HG03039 (cell line): ENCODE results near the gene CD58.
"Not testable (repeated sequence)": the region's sequence is repeated elsewhere in the genome, so short reads cannot be mapped to it uniquely, and the experiment has no call there.

Experiments used
- ATAC-seq: cut with Tn5 transposase; IDR thresholded peaks from one replicate; pipeline ENCODE4 v1.9.1; 2021; ENCODE audit warnings: mild to moderate bottlenecking, moderate library complexity; ENCODE audit not compliant: unreplicated experiment

The CD58 gene, protein sequence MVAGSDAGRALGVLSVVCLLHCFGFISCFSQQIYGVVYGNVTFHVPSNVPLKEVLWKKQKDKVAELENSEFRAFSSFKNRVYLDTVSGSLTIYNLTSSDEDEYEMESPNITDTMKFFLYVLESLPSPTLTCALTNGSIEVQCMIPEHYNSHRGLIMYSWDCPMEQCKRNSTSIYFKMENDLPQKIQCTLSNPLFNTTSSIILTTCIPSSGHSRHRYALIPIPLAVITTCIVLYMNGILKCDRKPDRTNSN

DNA sequence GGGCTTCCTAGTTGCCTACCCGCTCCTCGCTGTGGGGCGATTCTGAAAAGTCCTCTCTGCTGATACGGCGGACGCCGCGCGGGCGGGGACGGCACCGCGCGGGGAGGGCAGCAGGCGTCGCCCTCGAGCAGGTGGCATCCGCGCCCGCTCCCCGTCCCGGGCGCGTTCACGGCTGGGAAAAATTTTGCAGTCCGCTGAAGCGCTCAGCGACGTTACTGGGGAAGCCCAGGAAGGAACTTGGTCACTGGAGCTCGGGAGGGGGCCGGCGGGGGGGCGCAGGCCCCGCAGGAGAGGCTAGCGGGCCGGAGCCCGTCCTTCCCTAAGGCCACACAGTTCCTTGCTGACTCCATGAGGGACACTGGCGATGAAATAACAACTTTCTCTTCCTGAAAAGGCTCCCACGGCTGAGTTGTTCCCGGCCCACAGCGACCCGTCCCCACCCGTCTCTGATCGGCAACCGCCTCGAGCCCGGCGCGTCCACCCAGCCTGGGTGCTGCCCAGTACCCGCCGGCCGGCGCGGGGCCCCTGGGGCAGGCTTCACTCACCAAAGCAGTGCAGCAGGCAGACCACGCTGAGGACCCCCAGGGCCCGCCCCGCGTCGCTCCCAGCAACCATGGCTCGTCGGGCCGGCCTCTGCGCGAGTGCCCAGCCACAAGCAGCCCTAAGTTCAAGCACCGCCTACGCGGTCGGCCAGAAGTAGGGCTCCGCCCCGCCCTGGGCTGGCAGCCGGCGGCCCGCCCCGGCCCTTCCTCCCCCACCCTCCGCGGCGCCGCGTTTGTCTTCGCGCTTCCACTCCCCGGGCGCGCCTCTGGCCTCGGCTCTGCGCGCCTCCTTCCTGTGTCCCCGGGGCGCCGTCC is at the start of gene CD58:
Gene CD58, minus strand, starts transcription at position 669 of the 857 bp plus-strand sequence. Its CDS starts 54 bp downstream, at position 615.
- ATAC-seq: peak; percentile 63

GRCh38 chr1:116620392-116620791 is 49.6 kb upstream of the CD58 start:
- ATAC-seq: not testable (repeated sequence)

DNA sequence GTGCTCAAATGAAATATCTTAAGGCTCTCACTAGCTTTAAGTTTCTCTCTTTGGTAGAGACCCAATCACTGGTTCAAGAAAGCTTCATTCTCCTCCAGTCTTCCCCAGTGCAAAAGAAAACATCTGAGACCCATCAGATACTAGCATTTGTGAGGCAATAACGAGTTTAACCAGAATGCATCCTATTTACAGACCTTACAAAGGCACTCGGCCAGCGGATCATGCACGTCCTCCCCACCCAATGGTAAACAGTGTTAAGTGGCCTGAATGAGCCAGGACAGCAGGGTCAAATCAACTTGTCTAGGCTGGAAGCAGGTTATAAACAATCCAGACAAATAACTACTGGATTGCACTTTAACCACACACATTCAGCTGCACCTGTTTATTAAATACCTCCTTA is 48.3 kb upstream of the CD58 start:
- ATAC-seq: not testable (repeated sequence)

GRCh38 chr1:116617808-116618207 is 47.0 kb upstream of the CD58 start:
- ATAC-seq: not testable (repeated sequence)

DNA sequence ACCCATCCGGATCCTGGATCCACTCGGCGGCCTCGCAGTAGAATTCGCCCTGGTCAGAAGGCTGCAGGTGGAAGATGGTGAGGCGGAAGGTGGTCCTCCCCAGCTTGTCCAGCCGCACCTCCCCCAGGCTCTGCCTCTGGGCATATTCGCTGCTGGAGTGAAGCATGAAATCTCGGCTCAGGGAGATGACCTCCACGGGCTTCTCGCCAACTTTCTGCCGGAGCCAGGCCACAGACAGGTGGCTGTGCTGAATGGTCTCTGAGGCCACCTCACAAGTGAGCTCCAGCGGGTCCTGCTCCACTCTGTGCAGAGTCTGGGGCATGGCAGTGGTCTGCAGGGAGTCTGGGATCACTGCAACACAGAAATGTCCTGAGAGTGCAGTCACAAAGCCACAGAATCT is 43.0 kb upstream of the CD58 start:
- not testable (repeated sequence) for ATAC-seq

- ATAC-seq: not testable (repeated sequence)
Measured at GRCh38 chr1:116609801-116610371, 39.1 kb upstream of the CD58 start.

DNA sequence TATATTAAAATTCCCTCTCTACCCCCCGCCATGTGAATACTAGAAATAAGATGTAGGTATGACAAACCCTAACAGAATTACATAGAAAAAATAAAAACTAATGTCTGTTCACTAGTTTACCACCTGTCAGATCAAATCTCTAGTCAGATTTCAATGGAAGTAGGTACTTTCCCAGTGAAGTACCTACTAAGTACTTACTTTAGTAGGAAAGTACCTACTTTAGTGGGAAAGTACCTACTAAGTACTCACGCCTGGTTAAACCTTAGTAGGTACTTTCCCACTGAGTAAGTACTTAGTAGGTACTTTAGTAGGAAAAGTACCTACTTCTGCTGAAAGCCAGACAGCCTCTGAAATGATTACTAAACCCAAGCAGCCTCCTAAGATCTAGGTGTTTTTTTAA is 38.0 kb upstream of the CD58 start:
- ATAC-seq: not testable (repeated sequence)

DNA sequence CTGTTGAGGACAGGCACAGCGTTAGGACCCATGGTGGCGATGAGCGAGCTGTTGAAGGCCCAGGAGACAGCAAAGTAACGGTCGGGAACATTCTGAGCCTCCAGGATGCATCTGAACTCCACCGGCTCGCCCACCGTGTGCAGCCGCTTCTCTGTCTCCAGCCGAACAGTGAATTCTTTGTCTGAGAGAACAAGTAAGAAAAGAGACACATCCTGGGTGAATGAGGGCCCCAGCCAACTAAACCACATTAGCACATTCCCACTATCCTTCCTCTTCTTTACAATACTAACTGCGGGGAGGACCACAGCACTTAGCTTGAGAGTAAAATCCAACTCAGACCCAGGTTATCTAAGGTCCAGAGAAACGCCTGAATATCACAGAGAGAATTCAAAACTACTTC is 37.3 kb upstream of the CD58 start:
- not testable (repeated sequence) for ATAC-seq

DNA sequence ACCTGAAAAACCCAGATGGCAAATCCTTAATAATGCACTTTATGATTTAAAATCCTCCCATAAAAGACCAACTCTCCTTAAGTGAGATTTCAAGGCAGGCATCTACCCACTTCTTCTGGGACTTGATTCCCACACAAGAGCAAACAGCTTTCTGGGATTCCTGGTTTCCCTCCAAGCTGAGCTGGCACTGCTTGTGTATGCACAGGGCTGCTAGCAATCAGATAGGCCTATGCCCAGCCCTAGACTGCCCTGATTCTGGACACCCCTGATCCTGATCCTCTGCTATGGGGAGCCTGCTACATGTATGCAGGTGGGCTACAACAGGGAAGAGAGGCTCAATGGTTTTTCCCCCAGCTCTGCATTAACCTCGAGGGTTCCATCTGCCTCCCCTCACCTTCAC is 36.6 kb upstream of the CD58 start:
- ATAC-seq: not testable (repeated sequence)

DNA sequence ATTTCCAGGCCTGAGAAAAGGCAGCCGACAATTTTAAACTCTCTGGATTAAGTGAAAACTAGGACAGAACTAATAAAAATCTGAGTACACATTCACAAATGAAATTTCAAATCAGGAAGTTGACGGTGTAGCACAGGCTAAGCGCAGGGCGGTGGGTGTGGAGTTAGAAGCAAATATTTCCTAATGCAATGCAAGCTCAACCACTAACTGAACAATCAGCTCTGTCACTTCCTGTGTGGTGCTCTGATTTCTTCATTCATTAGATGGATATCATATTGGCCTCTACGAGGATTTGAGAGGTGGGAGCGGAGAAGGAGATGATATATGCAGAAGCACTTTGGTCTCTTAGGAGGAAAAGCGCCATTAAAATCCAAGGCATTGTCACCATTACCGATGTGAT is 35.2 kb upstream of the CD58 start:
- ATAC-seq: not testable (repeated sequence)

DNA sequence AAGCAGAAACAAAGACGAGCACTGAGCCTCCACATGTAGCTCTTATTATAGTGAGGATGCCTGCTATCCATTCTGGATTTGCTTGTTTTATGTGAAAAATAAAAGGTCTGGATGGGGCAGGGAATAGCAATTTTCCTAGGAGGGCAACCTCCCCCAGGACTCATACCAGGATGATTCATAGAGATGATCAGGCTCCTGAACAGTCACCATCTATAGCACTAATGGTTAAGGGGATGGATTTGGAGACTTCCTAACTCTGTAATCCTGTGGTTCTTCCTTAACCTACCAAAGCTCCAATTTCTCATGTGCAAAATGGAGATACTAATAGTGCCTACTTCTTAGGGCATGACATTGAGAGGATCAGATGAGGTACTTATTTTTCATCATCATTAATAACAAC is 34.5 kb upstream of the CD58 start:
- no peak for ATAC-seq

DNA sequence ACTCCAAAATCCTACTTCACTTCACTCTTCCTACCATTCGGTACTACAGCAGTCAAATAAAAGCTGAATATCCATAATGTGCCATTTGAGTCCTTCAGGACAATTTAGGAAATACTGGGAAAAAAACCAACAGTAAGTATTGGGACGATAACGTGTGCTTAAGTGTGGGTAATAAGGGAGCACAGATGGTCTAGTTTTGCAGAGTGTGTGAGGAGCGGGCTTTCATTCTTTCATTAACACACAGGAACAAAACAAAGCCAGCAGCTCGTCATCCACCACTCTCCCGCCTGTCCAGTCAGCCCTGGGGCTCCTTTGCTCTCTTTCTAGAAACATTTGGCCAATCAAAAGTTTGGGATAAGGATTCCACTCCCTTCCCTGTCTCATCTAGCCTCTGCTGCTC is 33.6 kb upstream of the CD58 start:
- ATAC-seq: not testable (repeated sequence)

DNA sequence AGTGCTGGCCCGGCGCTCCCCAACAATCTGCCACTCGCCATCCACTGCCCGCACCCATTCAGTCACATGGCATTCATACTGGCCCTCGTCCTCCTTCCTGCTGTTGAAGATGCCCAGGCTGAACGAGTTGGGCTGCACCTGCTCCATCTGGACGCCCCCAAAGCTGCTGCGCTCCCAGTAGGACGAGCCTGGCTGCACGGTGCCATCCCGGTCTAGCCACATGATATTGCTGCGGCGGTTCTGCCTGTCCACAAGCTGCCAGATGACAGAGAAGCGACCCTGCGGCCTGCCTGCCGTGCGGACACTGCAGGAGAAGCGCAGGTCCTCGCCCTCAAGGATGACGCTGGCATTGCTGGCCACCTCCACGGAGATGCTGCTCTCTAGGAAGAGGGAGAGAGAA is 32.8 kb upstream of the CD58 start:
- ATAC-seq: not testable (repeated sequence)

- ATAC-seq: not testable (repeated sequence)
Measured at GRCh38 chr1:116599369-116599768, 28.5 kb upstream of the CD58 start.

- ATAC-seq: not testable (repeated sequence)
Measured at GRCh38 chr1:116598420-116599036, 27.7 kb upstream of the CD58 start.

GRCh38 chr1:116597388-116597787 is 26.6 kb upstream of the CD58 start:
- ATAC-seq: peak; percentile 52

DNA sequence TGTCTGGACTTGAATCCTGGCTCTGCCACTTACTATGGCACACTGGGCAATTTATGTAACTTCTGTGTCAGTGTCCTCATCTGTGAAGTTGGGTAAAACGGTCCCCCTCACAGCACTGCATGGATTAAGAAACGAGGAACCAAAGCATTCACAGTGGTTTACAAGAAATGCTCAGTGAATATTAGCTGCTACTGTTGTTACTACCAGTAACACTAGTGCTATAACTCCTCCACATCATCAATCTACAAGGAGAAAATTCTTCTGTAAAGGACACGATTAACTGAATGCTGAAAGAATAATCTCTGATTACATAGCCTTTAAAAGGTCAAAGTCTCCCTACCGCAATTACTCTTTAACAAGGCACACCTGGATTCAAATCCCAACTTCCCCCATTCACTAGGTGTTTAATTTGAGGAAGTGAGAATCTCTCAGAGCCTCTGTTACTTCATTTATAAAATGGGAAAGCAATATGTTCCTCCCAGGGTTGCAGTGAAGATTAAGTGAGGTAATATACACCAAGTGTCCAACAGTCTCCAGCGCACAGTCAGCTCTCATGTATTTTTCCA is 26.0 kb upstream of the CD58 start:
- not testable (repeated sequence) for ATAC-seq

- ATAC-seq: peak; percentile 45
Measured at GRCh38 chr1:116595946-116596741, 25.3 kb upstream of the CD58 start.

DNA sequence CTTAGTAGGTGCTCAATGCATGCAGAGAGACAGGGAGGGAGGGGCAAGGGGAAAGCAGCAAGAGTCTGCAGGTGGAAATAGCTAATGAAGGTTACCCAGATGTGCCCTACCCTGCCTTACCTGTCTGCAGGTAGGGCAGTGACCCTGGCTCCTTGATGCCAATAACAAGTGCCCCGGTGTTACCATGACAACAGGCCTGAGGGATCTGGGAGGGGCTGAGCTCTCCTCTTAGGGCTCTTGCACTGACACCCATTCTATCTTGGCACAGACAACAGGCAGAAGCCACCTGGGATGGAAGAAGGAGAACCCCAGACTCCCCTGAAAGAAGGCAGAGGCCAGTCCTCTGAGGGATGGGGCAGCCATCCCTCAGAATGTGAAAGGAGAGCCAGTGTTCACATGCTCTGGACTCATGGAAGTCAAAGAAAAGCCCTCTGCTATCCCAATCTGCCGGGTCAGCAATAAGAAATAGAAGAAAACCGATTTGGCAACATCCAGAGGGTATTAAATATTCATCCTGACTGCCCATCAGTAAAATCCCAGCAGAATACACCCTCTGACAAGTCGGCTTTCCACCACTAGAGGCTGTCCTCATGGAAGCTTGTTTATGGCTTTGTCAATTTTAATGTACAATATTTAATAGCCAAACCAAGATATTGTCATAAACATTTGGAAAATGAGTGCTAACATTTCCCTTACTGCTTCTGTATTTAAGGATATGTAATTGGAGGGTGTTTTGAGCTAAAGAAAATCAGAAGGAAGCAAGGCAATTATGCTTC is 24.4 kb upstream of the CD58 start:
- not testable (repeated sequence) for ATAC-seq
